ENCODE results near the gene PMPCA.
"Not testable (repeated sequence)": the region's sequence is repeated elsewhere in the genome, so short reads cannot be mapped to it uniquely, and the experiment has no call there.

Gene PMPCA

GRCh38 chr9:136405481-136405880 lies 5.0 kb upstream of the PMPCA start:
- H3K27ac ChIP-seq = no peak overlapping the region
- no peak overlapping the region for H3K4me3 ChIP-seq
- no peak for DNase-seq (ENCODE audit: low spot score)
- TF ChIP-seq CTCF (IDR thresholded peaks at IDR 0.05) = no peak

- H3K4me3 ChIP-seq; DNase-seq (ENCODE audit: low spot score); H3K27ac ChIP-seq: not testable (repeated sequence)
These were observed 4.6 kb upstream of the PMPCA start for GRCh38 chr9:136405904-136406303.

- not testable (repeated sequence) for DNase-seq (ENCODE audit: low spot score); H3K4me3 ChIP-seq; H3K27ac ChIP-seq
These were observed 3.4 kb upstream of the PMPCA start for GRCh38 chr9:136407061-136407460.

GRCh38 chr9:136407911-136408310 lies 2.5 kb upstream of the PMPCA start:
- no peak for DNase-seq (ENCODE audit: low spot score)
- no peak for TF ChIP-seq CTCF (IDR thresholded peaks at IDR 0.05)
- no peak overlapping the region for H3K4me3 ChIP-seq
- H3K27ac ChIP-seq = no peak overlapping the region

GRCh38 chr9:136409557-136410455 lies 652 bp upstream of the PMPCA start:
- peak overlapping the region in 1 of 2 donors; percentile 90 for H3K27ac ChIP-seq
- DNase-seq (ENCODE audit: low spot score) = no peak

GRCh38 chr9:136411378-136411777 lies 920 bp downstream of the PMPCA start:
- no peak overlapping the region for H3K27ac ChIP-seq
- TF ChIP-seq CTCF (IDR thresholded peaks at IDR 0.05) = no peak
- DNase-seq (ENCODE audit: low spot score) = no peak
- peak overlapping the region; percentile 97 for H3K4me3 ChIP-seq

More at GRCh38 chr9:136409557-136410455, 652 bp upstream of the PMPCA start:
- H3K4me3 ChIP-seq = peak overlapping the region; percentile 97
- no peak for TF ChIP-seq CTCF (IDR thresholded peaks at IDR 0.05)

- no peak for TF ChIP-seq CTCF (IDR thresholded peaks at IDR 0.05)
- H3K4me3 ChIP-seq = no peak overlapping the region
- no peak for DNase-seq (ENCODE audit: low spot score)
These were observed 2.5 kb downstream of the PMPCA start for GRCh38 chr9:136412962-136413361.

GRCh38 chr9:136416427-136416826 lies 6.0 kb downstream of the PMPCA start:
- Histone ChIP-seq H3K27ac (no peak overlapping the region), H3K4me3 (no peak overlapping the region)
- no peak for TF ChIP-seq CTCF (IDR thresholded peaks at IDR 0.05)
- DNase-seq (ENCODE audit: low spot score) = no peak

More at GRCh38 chr9:136412962-136413361, 2.5 kb downstream of the PMPCA start:
- no peak overlapping the region for H3K27ac ChIP-seq
